Activated CD4-positive, alpha-beta T cell treated with anti-CD3 and anti-CD28 coated beads for 24 hours (primary cell): ENCODE measurements around the gene SCAMP4.

ENCODE experiments used
- DNase-seq, 2 donors: peaks; one replicate each; pipeline ENCODE4 v3.0.0-alpha.2; 2020; ENCODE audit warnings: low read depth in 2 of 2

SCAMP4 gene

DNA sequence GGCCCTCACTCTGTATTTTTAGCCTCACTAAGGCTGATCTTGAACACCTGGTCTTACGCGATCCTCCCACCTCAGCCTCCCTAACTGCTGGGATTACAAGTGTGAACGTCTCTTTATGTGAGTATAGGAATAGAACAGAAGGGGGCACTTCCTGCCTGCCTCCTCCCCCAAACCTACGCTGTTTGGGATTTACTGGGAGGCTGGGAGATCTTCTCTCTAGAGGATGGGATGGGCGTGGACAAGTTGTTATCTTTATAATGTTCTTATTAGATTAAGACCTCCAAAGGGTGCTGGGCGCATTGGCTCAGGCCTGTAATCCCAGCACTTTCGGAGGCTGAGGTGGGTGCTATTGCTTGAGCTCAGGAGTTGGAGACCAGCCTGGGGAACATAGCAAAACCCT lies 32.9 kb downstream of the SCAMP4 start:
- DNase-seq: no peak

DNA sequence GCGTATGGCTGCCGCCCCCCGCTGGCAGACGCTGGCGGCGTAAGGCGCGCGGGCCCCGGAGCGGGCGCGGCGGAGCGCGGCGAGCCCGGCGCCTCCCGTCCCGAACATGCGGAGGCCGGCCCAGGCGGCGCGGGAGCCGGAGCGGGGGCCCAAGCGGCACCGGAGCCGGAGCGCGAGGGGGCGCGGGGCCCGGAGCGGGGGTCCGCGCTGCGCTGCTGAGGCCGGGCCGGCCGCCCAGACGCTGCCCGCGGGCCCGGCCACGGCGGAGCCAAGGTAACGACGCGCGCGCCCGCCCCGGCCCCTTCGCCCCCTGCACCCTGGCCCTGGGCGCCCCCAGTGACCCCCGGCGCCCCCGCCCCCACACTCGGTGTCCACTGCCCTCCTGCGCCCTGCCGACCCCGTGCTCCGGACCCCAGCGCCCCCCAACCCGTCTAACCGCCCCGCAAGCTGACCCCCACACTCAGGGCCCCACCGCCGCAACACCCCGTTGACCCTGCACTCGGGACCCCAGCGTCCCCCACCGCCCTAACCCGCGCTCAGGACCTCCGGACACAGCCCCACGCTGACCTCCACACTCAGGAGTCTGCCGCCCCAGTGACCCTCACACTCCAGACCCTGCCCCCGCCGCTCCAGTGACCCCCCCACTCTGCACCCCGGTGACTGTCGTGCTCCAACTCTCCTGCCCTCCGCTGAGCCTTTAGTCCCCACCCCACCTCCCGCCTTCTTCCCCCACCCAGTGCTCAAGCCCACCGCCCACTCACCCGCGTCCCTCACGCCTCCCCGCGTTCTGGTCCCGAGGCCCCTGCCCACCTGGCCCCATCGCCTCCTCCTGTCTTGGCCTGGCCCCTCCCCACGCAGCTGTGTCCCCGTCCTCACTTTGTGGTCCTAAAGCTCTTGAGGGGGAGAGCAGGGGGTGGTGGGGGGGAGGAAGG lies 36.2 kb downstream of the SCAMP4 start, which contains the start of gene CSNK1G2:
TSS of gene CSNK1G2 (plus strand) at position 27 of the 932 bp plus-strand sequence. CDS start 28,601 bp downstream, outside the sequence.
- DNase-seq: peak in 1 of 2 donors; percentile 34

DNA sequence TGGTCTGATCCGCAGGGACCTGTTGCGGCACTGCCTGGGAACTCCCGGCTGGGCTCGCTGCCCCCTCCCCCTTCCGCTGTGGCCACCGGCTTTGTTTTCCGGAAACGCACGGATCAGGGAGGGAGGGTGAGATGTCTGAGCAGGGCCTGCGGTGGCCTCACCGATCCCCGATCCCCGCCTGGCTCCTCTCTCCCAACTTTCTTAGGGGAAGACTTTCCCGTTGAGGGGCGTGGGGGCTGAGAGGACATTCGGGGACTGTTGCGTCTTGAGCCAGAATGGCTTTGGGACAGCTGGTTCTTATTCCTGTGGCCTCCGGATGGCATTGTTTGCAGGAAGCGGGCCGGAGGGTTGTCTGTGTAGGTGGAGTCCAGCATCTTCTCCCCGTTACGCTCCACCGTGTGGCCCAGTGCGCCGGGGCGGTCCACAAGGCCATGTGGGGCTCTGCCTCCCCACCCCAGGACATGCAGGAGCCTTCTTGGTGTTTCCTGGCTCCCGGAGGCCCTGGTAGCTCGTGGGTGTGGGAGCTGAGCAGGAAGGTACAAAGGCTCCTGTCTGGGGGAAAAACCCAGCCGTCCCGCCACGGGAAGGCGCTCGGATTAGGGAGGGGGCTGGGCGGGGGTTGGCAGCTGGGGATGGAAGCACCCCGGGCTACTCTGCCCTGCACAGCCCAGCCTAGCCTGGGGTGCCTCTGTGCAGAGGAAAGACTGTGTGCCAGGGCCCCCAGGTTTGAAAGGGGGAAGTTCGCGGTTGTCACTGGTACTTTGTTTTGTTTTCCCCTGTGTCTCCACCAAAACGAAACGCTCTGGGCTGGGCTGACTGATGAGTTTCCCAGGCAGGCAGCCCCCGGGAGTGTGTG lies 37.1 kb downstream of the SCAMP4 start:
- DNase-seq: peak; percentile 41 to 59

DNA sequence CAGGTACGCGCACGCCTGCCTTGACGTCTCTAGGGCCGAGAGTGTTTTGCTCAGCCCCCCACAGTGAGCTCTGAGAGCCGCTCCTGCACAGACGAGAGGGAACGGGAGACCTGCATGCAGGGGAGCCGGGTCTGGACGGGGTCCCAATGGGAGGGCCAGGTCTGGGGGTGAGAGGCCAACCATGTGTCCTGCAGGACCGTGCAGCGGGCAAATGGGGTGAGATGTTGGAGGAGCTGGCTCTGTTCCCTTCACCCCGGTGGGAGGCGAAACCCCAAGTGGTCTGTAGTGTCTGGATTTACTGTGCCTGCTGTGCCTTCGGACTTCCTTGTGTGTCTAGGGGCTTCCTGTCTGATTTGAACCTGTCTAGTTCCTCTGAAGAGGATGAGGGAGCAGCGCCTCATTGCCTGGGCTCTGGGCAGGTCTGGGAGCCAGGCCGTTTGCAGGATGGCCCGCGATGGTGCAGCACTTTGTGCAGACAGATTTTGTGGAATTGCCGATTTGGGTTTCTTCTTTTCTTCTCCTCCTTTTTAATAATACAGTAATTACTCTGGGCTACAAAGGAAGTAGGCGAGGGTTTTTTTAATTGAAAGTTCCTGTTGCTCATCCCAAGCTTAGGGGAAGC lies 37.8 kb downstream of the SCAMP4 start:
- no peak for DNase-seq

DNA sequence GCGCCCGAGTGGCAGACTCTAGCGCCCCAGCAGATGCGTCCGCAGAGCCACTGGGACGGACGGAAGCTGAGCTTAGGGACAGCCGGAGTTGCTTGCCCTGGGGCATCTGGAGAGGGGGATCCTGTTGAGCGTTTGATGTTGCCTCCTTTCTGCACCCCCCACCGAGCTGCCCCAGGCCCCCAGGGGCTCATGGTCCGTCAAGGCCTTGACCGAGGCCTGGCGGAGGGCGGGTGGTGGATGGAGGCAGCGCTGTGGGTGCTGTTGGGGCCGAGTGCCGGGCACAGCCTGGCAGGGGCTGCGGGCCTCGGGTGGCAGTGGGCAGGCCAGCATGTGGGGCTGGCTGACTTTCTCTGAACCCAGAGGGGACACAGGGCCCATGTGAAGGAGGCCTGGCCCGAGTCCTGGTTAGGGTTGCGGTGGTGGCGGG lies 38.5 kb downstream of the SCAMP4 start:
- no peak for DNase-seq

DNA sequence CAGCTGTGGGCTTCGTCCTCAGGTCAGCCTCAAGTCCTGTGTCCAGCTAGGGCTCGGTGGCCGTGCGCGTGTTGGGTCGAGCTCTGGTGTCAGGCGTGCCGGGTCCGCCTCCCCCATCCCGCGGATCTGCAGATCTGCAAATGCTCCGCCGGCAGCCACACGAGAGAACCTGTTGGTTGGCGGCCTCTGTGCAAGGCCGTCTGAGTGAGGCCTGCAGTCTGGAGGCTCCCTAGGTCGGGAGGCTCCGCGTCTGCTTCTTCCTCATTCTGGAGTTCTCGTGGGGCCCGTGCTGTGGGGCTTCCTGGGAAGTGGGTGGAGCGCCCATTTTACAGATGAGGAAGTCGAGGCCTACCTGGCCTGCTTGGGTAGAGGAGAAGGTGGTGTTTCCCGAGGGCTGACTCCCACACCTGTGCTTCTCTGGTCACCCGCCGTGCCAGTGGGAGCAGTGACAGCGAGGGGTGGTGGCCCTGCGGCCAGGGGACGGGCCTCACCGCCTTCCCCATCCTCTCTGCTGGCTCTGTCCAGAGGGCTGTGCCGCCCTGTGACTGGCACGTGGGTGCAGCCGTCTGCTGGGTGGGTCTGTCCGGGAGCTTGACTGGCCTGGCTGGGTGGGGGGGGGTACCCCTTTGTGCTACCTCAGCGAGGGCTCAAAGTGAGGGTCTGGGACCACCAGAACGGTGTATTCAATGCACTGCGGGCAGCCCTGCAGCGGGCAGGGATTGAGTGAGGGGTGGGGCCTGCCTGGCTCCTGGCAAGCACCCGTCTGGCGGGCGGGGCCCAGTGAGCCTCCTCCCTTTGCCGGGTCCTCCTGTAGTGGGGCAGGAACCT lies 39.1 kb downstream of the SCAMP4 start:
- no peak for DNase-seq

DNA sequence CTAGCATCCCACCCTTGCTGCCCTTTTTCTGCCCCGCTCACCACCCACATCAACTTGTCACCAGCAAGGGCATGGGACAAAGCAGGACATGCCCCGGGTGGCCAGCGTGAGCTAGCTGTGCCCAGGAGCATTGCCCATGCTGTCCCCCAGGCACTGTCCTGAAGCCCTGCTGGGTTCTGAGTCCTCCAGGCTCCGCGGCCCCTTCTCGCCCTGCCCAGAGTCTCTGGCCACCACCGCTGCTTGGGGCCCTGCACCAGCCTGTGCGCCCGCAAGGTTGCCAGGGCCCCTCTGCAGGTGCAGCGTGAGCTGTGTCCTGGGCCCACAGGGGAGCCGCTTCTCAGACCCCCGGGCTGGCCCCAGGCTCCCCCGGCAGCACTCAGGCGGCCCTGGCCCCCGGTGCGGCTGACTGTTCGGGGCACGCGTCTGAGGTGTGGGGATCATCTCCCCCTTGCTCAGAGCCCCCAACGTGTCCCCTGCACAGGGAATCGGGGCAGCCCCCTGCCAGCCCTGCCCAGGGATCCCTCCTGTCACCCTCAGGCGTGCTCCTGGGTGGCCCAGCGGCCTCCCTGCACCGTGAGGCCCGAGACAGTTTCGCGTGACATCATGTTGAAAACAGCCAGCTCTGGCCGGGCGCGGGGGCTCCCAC lies 39.8 kb downstream of the SCAMP4 start:
- no peak for DNase-seq

DNA sequence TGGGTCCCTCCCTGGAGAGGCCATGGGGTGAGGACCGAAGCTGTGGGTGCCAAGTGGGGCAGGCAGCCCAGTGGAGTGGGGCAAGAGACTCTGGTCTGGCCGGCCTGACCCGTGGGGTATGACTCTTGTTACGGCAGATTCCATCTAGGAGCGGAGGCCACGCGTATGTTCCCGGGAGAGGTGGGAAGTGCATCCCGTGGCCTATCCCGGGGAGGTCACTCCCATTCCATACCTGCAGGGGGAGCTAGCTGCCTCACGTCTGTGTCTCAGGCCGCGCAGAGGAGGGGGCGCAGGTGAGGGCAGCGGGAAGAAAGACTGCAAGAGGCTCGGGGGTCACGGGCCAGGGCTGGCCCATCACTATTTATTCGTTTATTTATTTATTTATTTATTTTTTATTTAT lies 40.7 kb downstream of the SCAMP4 start:
- DNase-seq: no peak

DNA sequence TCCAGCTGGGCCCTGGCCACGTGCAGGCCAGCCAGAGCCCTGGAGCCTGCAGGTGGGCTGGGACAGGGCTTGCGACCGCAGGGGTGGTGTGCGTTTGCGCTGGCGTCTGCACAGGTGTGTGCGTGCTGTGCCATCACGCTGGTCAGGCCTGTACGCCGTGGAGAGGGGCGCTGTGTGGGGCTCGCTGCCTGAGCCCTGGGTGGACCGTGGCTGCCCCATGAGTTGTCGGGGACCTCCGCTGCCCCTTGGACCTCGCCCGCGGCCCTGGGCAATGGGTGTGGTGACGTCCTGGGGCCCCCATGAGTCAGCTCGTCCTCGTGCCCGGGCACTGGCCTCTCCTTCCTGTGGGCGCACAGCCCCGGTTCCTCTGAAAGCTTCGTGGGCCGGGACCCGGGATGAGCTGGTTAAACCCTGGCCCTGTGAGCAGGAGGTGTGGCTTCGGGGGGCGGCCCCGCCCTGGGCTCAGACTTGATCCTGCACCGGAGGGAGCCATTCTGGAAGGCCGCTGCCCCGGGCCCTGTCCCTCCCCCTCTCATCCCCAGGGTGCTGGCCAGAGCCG lies 42.5 kb downstream of the SCAMP4 start:
- DNase-seq: no peak

DNA sequence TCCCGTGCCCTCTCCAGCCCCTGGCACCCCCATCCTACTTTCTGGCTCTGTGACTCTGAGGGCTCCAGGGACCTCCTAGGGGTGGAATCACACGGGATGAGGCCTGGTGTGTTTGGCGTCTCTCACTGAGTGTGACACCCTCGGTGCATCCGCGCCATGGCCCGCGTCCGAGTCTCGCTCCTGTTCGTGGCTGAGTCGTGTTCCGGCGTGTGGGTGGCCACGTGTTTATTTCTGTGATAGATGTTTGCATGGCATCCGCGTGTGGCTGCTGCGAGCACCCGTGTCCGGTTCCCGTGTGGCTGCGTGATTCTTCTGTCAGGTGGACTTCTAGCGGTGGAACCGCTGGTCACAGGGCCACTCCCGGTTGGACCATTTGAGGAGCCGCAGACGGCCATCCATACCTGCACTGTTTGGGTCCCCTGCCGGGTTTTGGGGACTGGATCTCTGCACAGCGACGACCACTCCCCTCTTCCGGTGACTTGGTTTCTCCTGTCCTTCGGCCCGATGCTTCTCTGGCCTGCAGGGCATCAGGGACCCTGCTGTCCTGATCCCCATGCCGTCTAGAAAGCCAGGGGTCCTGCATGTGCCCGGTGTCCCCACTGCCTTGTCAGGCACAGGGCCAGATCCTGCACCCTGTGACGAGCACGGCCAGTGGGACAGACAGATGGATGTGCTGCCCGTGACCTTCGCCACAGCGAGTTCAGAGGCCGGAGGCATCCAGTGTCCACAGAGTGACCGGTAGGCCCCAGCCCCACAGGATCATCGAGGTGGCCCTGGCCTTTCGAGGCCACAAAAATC lies 44.3 kb downstream of the SCAMP4 start:
- no peak for DNase-seq

DNA sequence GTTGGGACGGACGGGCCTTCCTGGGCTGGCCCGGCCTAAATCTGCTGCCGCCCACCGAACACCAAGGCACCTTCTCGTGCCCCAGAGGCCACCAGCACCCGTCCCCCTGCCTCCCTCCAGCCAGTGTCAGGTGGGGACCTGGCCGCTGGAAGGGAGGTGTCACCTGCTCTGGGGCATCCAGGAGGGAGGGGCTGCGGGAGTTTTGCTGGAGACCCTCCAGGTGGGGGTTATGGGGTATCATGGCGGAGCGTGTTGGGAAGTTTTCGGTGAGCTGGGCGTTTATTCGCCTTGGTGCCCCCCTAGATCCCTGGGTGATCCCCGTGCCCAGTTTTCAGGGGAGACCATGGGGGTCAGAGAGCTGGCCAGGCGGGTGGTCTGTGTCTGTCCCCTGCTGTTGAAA lies 45.4 kb downstream of the SCAMP4 start:
- no peak for DNase-seq

DNA sequence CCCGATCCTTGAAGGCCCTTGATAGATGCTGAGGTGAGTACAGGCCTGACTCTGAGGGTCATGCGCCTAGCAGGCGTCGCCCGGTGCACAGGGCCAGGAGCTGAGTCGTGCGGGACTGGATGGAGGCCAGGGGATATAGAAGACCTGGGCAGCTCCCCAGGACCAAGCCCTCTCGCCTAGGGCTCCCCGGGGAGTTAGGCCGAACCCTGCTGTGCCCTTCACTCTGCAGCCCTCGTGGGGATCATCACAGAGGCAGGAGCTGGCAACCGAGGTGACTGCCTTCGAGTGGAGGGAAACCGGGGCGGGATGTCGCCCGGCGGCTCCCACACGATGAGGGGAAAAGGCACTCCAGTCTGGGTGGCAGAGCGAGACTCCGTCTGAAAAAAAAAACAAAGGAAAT lies 47.4 kb downstream of the SCAMP4 start:
- DNase-seq: no peak

DNA sequence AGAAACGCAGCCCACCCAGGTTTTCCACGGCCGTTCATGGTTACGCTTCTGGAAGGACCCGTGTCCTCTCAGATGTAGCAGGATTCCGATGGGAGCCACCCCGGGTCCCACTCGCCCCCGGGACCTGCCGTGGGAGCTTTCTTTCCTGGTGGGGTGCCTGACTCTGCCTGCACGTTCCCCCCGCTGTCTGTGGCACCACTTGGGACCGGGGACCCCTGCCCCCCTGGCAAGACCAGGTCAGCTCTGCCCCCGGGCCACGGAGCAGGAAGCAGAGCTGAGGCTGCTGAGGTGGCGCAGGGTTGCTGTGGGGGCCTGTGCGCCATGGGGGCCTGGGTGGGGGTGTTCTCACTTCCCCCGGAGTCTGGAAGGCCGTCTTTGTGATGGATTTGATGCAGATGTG lies 47.8 kb downstream of the SCAMP4 start:
- no peak for DNase-seq

DNA sequence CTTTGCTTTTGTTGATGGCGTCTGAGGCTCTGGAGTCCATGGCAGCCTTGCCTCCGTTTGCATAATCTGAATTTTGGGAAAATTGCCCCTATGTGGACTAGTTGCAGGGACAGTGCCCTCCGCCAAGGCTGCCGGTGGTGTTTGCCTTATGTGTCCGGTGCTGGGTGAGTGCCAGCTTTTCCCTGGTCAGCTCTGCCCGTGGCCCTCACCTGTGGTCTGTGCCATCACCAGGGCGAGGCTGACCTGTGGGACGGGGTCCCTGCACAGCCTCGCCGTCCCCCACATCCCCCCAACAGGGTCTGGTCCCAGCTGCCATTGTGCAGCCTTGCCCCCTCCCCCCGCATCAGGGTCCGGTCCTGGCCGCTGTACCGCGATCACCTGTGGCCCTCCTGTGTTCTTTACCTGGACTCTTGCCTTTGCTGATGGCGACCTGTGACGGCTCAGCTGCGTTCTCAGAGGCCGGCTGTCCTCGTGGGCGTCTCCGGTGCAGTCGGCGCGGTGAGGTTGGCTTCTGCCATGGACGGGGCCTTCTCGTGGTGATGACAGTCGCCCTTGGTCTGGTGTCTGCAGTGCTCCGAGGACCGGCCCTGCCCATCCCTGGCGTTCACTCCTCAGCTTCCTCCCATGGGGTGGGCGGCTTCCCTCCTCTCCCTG lies 48.4 kb downstream of the SCAMP4 start:
- DNase-seq: no peak

DNA sequence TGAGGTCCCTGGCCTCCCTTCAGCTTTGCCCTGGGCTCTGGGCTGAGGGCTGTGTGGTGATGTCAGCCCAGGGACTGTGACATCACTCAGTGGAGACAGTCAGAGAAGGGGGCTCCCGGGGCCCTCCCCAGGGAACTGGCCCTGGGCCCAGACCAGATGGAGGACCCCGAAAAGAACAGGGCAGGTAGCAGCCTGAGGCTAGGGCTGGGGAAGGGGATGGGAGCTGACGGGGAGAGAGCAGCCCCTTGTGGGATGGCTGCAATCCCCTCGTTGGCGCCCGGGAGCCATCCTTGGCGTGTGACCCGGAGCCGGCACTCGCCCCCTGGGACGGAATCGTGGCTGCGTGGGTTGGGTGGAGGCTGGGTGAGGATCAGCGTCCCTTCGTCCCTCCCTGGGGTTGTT lies 49.3 kb downstream of the SCAMP4 start:
- DNase-seq: no peak

DNA sequence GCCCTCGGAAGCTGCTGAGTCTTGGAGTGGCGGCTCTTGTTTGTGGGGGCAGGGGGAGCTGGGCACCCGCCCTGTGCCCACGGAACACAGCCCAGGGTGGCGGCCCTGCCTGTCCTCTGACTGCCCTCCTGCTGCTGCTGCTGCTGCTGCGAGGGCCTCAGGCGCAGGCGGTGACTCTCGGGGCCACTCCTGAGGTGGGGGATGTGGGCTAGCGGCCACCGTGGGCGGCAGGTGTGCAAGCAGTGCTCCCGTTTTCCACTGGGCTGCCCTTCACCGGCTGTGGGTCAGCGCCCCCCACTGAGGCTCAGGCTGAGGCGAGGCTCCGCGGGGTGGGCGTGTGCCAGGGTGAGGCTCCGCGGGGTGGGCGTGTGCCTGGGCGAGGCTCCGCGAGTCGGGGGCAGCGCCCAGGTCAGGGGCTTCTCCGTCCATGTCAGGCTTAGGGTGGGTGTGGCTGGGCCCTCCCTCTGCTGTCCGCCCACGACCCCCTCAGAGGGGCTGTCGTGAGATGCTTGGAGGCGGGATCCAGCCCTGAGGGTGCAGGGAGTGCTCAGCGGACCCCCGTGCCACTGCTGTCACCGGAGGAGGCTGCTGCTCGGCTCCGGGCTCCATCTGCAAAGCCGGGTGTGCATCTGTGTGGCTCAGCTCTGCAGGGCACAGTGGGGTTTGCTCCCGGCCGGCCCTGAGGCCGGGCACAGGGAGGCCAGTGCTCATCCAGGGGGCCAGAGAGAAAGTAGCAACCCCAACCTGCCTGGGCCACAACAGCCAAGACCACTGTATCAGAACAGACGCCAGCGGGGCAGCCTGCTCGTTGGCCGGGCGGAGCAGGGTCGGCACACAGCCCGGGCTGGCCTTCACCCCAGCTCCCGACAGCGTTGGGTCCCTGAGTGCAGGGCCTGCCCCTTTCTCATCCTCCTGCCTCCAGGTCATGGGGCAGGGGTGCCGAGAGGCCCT lies 50.2 kb downstream of the SCAMP4 start:
- no peak for DNase-seq

DNA sequence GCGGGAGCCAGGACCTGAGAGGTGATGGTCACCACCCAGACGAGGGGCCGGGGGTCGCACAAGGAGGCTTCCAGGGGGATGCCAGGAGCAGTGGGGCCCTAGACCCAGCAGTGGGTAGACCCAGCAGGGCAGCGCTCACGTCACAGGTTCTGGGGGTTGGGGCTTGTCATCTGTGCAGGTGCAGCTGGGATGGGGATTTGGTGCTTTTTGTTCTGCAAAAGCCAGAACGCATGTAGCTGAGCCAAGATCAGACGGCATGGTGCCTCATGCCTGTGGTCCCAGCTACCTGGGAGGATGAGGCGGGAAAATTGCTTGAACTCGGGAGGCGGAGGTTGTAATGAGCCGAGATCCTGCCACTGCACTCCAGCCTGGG lies 50.9 kb downstream of the SCAMP4 start:
- DNase-seq: no peak
